GM21717 (cell line): Measurements from ENCODE around the gene ACIN1.
"Not testable (repeated sequence)": the region's sequence is repeated elsewhere in the genome, so short reads cannot be mapped to it uniquely, and the experiment has no call there.

ENCODE experiments used
- ATAC-seq: cut with Tn5 transposase; IDR thresholded peaks from one replicate; pipeline ENCODE4 v1.9.1; 2021; ENCODE audit warnings: mild to moderate bottlenecking, moderate library complexity; ENCODE audit not compliant: unreplicated experiment

Gene ACIN1

GRCh38 chr14:23021889-23022442 lies 73.0 kb downstream of the ACIN1 start:
- ATAC-seq = no peak

GRCh38 chr14:23021434-23021833 lies 73.5 kb downstream of the ACIN1 start:
- no peak for ATAC-seq

- ATAC-seq = no peak
Observed at GRCh38 chr14:23020143-23021128, 74.5 kb downstream of the ACIN1 start.

- ATAC-seq = no peak
Observed at GRCh38 chr14:23018107-23018506, 76.8 kb downstream of the ACIN1 start.

- ATAC-seq = no peak
Observed at GRCh38 chr14:23017091-23017490, 77.8 kb downstream of the ACIN1 start.

GRCh38 chr14:23015618-23016017 lies 79.3 kb downstream of the ACIN1 start:
- ATAC-seq = no peak

- not testable (repeated sequence) for ATAC-seq
Observed at GRCh38 chr14:23013749-23014054, 81.2 kb downstream of the ACIN1 start.

GRCh38 chr14:23013054-23013748 lies 81.7 kb downstream of the ACIN1 start:
- no peak for ATAC-seq

GRCh38 chr14:23009939-23010726 lies 84.8 kb downstream of the ACIN1 start, which contains the start of gene C14orf93:
Gene C14orf93 (minus strand): TSS chr14:23010143. CDS start chr14:22999023, 11,120 bp downstream.
- ATAC-seq = no peak

GRCh38 chr14:23009483-23009938 lies 85.4 kb downstream of the ACIN1 start:
- ATAC-seq = no peak

- ATAC-seq = no peak
Observed at GRCh38 chr14:23008831-23009230, 86.1 kb downstream of the ACIN1 start.
